Loucy (cell line): ENCODE data around the gene SPATA31D3.

Experiments
- EZH2phosphoT487 ChIP-seq: fragments of 200-600 bp; IDR thresholded peaks from 2 replicates; pipeline ENCODE4 v1.6.1; 2018; ENCODE audit warnings: antibody characterized with exemption, mild to moderate bottlenecking, moderate library complexity, borderline replicate concordance
- TF ChIP-seq, protein P1 (sequence below): fragments of 200-600 bp; sonication (generic); conservative IDR thresholded peaks from 2 replicates; pipeline ENCODE4 v1.5.1; 2014; ENCODE audit warnings: mild to moderate bottlenecking, antibody characterized with exemption, low read length

DNA sequence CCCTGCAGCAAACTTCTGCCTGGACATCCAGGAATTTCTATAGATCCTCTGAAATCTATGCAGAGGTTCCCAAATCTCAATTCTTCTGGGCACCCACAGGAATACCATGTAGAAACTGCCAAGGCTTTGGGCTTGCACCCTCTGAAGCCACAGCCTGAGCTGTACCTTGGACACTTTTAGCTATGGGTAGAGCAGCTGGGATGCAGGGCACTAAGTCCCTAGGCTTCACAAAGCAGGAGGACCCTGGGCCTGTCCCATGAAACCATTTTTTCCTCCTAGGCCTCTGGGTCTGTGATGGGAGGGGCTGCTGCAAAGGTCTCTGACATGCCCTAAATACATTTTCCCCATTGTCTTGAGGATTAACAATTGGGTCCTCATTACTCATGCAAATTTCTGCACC is 12.3 kb downstream of the SPATA31D3 start:
- TF ChIP-seq, protein P1, sequence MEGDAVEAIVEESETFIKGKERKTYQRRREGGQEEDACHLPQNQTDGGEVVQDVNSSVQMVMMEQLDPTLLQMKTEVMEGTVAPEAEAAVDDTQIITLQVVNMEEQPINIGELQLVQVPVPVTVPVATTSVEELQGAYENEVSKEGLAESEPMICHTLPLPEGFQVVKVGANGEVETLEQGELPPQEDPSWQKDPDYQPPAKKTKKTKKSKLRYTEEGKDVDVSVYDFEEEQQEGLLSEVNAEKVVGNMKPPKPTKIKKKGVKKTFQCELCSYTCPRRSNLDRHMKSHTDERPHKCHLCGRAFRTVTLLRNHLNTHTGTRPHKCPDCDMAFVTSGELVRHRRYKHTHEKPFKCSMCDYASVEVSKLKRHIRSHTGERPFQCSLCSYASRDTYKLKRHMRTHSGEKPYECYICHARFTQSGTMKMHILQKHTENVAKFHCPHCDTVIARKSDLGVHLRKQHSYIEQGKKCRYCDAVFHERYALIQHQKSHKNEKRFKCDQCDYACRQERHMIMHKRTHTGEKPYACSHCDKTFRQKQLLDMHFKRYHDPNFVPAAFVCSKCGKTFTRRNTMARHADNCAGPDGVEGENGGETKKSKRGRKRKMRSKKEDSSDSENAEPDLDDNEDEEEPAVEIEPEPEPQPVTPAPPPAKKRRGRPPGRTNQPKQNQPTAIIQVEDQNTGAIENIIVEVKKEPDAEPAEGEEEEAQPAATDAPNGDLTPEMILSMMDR = no peak
- TF ChIP-seq EZH2phosphoT487 = no peak
